GM20431 (cell line): ENCODE measurements around the gene TIMM44.

Experiments
- in situ Hi-C: fragments of 300-500 bp; cut with MseI, MboI; formaldehyde crosslinking; loops from one replicate; pipeline ENCODE4 v1.15.0; 2020; ENCODE audit warnings: low sequenced_read_pairs; ENCODE audit not compliant: unreplicated experiment

Gene TIMM44, protein sequence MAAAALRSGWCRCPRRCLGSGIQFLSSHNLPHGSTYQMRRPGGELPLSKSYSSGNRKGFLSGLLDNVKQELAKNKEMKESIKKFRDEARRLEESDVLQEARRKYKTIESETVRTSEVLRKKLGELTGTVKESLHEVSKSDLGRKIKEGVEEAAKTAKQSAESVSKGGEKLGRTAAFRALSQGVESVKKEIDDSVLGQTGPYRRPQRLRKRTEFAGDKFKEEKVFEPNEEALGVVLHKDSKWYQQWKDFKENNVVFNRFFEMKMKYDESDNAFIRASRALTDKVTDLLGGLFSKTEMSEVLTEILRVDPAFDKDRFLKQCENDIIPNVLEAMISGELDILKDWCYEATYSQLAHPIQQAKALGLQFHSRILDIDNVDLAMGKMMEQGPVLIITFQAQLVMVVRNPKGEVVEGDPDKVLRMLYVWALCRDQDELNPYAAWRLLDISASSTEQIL

DNA sequence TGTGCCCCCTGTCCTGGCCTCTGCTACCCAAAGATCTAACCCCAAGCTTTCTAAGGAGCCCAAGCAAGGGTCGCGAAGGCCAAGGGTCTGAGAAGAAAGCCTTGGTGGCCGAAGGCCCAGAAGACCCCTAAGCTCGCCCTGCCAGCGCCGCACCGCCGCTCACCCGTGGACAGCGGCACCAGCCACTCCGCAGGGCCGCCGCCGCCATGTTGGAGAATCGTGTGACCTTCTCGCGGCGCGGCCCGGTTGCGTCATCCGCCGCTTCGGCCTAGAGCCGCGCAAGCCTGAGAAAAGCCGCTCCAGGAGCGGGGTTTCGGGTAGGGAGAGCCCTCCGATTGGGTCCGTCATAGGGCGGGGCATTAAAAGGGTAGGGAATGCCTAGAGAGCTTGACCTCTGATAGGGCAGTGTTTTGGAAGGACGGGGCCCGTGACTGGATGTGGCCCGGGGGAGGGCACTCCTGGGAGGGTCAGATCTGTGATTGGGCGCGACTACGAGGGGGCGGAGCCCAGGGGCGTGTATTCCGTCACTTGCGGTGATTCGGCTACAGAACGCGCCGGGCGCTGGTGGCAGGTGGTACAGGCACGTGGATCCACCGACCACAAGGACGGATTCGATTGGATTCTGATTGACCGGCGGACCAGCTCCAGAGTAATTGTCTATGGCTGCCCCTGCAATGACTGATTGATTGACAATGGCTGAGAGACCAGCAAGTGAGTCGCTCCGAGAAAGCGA lies at the start of gene TIMM44:
TIMM44 (minus strand) TSS at position 223 of the 733 bp plus-strand sequence; CDS start at position 208, 15 bp downstream.
- in situ Hi-C loops, result no loop called here

DNA sequence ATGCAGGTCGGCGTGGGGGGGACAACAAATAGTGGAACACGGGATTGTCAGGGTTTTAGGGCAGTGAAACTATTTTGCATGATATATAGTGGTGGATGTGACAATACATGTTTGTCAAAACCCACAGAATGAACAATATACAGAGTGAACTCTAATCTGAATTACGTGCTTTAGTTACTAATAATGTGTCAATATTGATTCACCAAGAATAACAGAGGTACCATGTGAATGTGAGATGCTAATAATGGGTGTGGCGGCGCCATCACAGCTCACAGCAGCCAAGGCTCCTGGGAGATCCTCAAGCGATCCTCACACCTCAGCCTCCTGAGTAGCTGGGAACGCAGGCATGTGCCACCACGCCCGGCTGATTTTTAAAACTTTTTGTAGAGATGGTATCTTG lies 49.1 kb upstream of the TIMM44 start:
- in situ Hi-C loops, result no loop called here

DNA sequence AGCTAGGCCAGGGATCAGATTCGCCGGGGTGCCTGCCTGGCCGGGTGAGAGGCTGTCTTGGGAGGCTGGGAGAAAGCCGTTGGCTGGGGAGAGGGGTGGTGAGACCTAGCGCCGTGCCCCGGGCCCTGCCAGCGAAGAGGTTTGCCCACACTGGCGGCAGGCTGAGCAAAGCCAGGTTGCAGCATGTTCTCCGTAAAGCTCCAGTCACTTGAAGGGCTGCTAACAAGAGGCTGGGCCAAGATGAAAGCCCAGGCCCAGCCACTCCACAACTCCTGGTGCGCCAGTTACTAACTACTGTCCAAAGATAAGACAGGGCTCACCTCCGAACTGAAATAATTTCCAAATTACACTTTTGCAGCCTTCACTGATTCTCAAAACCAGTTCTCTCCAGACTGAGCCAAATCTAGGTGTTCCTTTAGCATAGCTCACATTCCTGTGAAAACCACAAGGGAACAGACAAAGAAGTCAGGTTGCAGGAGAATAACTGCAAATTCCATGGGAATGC lies 45.7 kb upstream of the TIMM44 start:
- in situ Hi-C loops, result no loop called here

DNA sequence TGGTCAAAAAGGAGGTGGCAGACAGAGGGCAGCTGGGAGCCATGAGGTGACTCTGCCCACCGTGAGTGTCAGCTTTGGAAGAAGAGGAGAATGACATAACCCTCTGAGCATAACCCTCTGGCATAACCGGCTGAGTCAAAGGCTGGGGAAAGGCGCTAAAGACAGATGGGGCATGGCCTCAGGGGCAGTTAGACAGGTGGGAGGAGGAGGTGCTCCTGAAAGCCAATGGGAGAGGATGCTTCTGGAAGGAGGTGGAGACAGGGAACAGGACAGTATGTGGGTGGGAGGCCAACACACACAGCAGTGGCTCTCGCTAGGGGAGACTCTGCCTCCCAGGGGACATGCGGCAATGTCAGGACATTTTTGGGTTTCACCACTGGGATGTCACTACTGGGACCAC lies 44.8 kb upstream of the TIMM44 start:
- in situ Hi-C loops, result no loop called here

DNA sequence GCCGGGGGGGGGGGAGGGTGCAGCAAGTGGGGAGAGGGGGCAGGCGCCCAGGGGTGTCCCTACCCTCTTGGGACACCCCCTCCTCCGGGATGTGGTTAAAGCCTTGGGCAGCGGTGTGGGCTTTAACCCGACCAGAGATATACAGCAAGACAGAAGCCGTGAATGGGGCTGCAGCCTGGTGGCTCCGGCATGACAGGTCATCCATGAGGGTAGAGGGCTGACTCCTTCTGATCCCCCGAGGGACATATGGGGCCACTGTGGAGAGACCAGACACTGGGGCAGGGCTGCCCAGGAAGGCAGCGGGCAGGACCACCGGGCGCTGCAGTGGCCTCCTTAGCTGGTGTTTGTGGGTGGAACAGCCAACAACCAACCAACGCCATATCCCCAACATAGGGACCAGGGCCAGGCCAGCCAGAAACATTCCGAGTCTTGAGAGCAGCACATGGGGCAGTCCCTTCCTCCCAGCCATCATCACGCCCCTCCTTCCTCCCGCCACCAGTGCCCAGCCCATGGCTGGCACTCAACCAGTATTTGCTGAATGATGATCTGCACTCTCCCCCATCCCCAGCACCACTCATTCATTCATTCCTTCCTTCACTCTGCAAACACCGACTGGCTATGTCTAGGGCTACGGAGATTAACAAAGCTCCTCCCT lies 43.8 kb upstream of the TIMM44 start:
- in situ Hi-C loops, result no loop called here

DNA sequence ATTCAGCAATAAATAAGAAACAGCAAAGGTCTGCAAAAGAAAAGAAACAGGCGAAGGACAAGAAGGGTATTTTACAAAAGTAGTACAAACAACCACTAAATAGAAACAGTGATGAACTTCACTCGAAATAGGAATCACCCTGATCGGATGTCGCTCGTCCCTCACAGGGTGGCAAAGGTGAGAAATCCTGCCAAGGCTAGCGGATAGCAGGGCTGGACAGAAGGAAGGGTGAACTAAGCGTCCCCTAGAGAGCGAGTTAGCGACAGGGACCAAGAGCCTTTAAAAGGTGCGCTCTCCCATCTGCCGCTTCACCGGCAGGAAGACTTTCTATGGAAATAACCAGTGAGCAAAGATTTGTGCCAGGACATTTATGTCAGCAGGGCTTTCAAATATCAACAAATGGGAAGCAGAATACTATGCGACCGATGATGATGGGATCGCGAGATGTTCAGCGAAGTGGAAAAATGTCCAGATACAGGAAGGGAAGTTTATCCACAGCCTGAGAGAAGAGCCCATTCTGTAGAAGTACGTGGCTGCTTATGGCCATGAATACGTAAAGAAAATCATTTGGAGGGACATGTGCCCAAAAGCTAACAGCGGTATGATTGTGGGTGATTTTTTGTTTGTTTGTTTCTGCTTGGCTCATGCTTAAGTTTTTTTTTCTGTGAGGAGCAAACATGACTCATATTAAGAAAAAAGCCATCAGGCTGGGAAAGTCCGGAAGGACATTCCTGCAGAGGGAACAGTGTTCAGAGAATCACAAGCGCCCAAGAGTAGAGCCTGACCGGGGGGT lies 43.1 kb upstream of the TIMM44 start:
- in situ Hi-C loops, result no loop called here

DNA sequence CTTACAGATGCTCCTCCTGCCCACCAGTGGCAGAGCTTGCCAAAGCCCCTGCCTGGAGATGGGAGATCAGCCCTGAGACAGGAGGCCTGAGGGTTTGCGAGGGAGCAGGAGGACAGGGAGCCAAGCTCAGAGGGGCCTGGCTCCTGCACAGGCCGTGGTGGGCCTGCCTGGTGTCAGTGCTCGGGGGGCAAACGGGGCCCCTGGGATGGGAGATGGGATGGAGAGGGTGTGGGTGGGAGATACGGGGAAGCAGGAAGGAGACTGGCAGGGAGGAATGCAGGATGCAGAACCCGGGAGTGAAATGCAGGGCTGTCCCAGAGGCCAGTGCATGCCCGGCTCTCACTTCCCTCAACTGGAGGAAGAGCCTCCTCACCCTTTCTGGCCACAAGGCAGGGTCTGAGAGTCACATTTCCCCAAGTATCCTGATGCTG lies 42.0 kb upstream of the TIMM44 start:
- in situ Hi-C loops, result no loop called here

DNA sequence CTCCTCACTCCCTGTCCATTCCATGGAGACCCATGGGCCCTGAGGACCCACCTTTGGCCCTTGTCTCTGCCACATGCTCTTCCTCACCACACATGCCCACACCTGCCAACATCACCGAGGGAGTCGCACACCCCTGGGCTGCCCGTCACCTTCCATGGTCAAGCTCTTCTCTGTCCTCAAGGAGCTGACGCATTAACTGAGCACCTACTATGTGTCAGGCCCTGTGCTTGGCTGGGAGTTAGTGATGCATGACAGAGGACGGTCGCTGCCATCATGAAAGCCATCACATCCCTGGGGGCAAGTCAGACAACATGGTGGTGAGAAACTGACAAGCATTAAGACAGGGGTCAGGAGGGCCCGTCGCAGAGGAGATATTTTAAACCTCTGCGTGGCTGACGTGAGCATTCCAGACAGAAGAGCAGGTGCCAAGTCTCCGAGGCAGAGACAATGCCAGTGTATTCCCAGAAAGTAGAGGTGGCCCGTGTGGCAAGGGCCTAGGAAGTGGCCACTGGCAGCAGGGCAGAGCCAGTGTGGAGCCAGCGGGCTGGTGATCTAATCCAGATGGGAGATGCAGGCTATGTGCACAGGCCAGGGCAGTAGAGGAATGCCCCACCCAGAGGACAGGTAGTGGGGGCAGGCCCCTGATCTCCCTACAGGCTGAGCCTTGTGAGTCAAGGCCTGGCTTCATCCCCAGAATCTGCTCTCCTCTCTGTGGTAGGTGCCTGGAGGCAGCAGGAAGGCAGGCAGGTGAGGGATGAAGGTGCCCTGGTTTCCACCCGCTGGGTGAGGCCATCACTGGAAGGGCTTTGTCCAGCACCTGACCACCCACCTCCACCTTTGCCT lies 40.8 kb upstream of the TIMM44 start:
- in situ Hi-C loops, result no loop called here

DNA sequence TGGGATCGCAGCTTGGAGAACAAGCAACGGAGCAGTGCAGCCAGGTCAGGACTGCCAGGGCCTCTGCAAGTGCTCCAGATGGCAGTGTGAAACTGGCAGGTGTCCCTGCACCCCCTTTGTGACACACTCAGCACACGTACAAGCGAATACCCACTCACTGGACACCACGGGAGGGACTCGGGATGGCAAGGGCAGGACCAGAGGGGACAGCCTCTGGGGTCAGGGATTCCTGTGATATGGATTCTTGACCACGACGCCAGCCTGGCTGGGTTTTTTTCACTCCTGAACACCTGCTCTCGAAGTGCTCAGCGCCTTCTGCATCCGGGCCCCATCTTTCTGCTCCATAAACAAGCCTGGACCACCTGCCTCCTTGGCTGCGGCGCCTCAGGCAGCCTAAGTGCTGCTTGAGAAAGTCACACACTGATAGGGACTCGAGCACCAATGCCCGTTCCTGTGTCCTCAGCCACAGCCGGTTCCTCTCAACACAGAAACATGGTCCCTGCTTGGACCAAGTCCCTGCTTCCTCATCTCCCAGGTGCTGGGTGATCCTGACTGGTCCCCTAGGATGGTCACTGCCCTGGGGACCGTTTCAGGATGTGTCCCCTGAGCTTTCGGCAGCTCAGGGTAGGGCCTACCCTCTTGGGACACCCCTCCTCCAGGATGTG lies 40.0 kb upstream of the TIMM44 start:
- in situ Hi-C loops, result no loop called here

DNA sequence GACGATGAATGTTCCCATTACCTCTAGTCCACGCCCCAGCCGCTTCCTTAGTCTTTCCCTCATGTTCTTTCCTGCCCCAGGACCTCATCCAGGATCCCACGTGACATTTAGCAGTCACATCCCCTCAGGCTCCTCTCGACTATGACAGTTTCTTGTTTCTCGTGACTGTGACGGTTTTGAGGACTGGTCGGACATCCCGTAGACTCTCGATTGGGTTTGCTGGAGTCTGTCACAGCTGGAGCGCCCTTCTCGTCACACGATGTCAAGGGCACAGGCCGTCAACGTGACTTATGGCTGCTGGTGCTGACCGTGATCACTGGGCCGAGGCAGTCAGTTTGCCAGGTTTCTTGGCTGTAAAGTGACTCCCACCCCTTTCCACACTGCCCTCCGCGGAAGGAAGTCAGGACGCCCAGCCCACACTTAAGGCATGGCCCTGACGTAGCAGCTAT lies 39.2 kb upstream of the TIMM44 start:
- in situ Hi-C loops, result no loop called here

DNA sequence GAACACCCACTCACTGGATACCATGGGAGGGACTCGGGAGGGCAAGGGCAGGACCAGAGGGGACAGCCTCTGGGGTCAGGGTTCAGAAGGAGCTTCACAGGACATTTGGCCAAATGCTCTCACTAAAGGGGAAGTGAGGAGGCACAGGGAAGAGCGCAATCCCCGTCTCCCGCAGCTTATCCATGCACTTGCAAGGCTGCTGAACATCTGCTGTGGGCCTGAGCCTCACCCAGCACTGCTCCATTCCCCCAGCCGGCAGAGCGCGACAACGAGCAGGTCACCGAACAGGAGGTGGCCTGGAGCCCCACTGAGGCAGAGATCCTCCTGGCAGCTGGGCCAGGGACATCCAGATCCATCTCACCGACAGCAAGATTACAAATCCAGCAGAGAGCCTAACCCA lies 38.6 kb upstream of the TIMM44 start:
- in situ Hi-C loops, result no loop called here

DNA sequence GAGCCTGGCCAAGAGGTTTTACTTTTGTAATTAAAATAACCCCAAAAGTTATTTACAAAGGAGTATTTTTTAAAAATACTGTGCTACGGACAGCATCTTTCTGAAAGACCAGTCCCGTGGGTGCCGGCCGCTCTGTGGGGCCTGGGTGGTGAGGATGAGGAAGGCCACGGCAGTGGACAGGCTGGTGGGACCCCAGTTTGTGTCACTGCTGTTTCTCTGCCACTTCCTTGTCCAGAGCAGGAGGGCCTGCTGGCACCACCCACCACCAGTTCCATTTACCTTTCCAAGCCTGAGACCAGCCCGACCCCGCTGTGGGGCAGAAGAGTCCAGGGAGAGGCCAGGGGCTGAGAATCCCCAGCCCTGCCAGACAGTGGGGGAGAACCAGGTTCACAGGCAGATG lies 38.2 kb upstream of the TIMM44 start:
- in situ Hi-C loops, result no loop called here

DNA sequence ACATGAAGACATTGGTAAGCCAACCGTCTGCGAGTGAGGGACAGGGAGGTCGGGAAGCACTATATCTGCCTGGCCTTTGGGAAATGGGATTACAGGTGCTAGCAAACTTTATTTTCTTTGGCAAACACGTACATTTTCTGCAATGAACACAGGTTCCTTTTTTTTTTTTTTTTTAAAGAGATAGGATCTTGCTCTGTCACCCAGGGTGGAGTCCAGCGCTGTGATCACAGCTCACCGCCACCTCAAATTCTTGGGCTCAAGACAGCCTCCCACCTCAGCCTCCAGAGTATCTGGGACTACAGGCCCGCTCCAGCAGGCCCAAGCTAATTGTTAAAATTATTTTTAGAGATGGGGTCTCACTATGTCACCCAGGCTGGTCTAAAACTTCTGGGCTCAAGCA lies 37.7 kb upstream of the TIMM44 start:
- in situ Hi-C loops, result no loop called here

DNA sequence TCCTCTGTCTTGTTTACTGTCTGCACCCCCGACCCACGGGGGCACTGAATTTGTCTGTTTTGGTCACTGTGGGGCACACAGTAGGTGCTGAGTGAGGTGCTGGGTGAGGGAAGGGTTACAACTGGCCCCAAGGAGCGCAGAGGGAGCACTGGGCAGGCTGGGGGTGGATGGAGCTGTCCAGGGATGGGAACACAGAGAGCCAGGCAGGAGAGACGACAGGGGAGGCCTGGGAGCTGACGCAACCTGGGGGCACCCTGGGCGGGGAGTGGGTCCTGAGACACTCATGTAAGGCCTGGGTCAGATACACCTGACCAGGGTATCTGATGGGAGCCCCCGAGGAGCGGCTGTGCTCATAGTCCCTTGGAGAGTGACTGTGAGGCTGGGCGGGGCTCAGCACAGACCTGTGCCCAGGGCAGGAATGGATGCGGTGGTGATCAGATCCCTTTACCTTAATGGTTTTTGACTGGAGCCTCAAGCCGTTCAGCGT lies 37.2 kb upstream of the TIMM44 start:
- in situ Hi-C loops, result no loop called here

DNA sequence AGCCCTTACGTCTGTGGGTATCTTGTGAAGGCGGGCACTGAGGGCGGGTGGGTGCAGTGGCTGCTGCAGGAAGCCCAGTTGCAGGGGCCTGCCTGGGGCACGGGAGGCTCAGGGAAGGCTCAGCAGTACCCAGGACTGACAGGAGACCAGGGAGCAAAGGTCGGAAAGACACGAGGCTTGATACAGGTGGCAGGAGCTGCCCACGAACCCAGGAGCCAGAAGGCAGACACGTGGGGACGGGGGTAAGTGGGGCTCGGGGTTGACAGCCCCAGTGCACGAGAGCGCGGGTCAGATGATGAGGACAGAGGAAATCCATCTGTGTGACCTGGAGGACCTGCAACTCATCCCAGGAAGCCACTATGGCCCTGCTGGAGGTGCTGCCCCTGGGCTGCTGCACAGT lies 36.7 kb upstream of the TIMM44 start:
- in situ Hi-C loops, result no loop called here

DNA sequence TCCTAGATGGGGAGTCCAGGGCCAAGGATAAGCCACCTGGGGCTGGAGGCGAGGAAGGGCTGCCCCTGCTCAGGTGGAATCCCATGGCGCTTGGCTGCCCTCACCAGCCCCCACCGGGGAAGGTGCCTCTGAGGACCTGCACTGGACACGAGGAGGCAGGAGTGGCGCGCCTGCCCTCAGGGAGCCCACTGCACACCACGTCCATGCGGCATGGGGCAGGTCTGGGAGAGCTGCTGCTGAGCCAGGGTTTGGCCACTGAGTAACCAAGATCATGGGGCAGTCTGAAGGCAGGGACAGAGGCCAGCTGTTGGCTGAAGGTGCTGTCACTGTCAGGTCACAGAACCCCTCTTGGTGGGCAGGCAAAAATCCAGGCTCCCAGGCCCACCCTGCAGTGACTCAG lies 36.1 kb upstream of the TIMM44 start:
- in situ Hi-C loops, result no loop called here

DNA sequence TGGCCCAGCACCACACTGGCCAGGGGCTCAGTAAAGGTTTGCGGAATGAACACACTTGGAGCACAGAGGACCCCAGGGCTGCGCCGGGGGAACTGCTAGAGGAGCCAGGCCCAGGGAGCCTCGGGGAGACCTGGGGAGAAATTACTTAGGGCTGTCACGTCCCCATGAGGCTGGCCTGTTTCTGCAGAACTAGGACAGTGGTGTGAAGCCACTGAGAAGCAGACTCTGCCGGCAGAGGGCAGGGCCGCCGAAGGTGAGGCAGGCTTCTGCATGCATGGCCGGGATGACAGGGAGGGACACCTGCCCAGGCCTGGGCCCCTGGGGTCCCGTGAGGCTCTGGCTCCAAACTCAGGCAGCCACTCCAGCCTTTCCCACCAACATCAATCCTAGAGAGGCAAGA lies 35.5 kb upstream of the TIMM44 start:
- in situ Hi-C loops, result no loop called here

DNA sequence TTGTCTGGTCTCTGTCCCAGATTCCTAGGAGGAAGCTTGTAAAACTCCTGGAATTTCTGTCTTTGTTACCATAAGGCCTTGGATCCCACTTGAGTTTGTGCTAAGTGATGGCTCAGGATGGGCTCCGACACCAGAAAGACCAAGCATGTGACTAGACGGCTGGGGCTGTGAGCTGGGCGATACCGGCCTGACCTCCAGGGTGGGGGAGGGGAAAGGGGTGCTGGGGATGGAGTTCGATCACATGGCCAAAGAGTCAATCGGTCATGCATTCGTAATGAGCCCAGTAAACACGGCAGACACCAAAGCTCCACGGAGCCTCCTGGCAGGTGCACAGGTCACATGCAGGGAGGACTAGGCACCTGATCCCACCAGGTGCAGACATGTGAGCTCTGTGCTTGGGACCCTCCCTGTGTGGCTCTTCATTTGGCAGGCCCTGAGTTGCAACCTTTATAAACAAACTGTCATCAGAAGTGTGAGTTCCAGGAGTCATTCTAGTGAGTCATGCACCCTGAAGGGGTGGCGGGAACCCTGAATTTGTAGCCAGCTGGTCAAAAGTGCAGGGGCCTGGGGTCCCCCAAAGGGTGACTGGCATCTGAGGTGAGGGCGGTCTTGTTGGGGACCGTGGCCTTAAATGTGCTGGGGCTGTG lies 34.8 kb upstream of the TIMM44 start:
- in situ Hi-C loops, result no loop called here
